Endothelial cell of umbilical vein (primary cell): Measurements from ENCODE around the gene EFS. TPM values are rescaled to one million over a fixed set of nuclear protein-coding genes. Genes with fewer than 3 reads are reported as not detected.
A peak's percentile ranks its signal among the peaks of the same experiment; 100 is the strongest.

Source experiments
- BruUV-seq: library from RNA; stranded (reverse); fragments of 400-500 nt; replicated peaks from 2 replicates; lab custom pipeline; 2021; lab: Mats Ljungman, UMichigan
- CTCF ChIA-PET: fragments of 300-600, 350-600 bp; sonication (Branson Sonifier 250); formaldehyde crosslinking; loops from one replicate; lab custom pipeline; 2021; ENCODE audit warnings: antibody characterized with exemption, inconsistent platforms; lab: Charles Lee
- POLR2A ChIA-PET: fragments of 300-600, 350-600 bp; sonication (Branson Sonifier 250); formaldehyde crosslinking; loops from one replicate; lab custom pipeline; 2021; ENCODE audit warnings: antibody characterized with exemption, inconsistent platforms; lab: Charles Lee
- DNase-seq: peaks from one replicate; pipeline ENCODE4 v3.0.0-alpha.2; 2011; ENCODE audit warnings: low read depth, low spot score
- FAIRE-seq: peaks from 2 replicates; lab custom pipeline; 2011; peaks lifted over from hg19 to GRCh38; lab: Jason Lieb, UNC
- H2AFZ ChIP-seq: 2 replicates; pipeline ENCODE4 v1.6.0; 2012; ENCODE audit warnings: low read depth, low read length, control low read depth, inconsistent platforms
- H3K27ac ChIP-seq: 2 replicates; pipeline ENCODE4 v1.5.1; 2011; ENCODE audit warnings: low read depth, mild to moderate bottlenecking, control low read depth, low read length, moderate library complexity; ENCODE audit not compliant: insufficient read depth
- H3K27me3 ChIP-seq, 2 experiments: 2 replicates each; pipeline versions ENCODE4 v1.6.0 to v1.6.1; 2011; ENCODE audit warnings: low read length in 2 of 2, mixed read lengths in 1 of 2; ENCODE audit not compliant: control insufficient read depth in 2 of 2, insufficient read depth in 2 of 2
- H3K36me3 ChIP-seq, 2 experiments: 2 replicates in 1 of 2; 3 replicates in 1 of 2; pipeline ENCODE4 v1.5.1; 2011; ENCODE audit warnings: low read length in 2 of 2, mild to moderate bottlenecking in 1 of 2, moderate library complexity in 1 of 2; ENCODE audit not compliant: control insufficient read depth in 2 of 2, insufficient read depth in 2 of 2; ENCODE audit errors: extremely low read depth in 1 of 2
- H3K4me1 ChIP-seq: 3 replicates; pipeline ENCODE4 v1.5.1; 2011; ENCODE audit warnings: mild to moderate bottlenecking, low read length; ENCODE audit not compliant: control insufficient read depth, insufficient read depth; ENCODE audit errors: extremely low read depth
- H3K4me2 ChIP-seq: 2 replicates; pipeline ENCODE4 v1.6.1; 2011; ENCODE audit warnings: low read length, control low read depth, mixed read lengths; ENCODE audit not compliant: insufficient read depth
- H3K4me3 ChIP-seq, 3 experiments: fragments of 200-600 bp in 1 of 3; sonication (generic), shearing (Covaris generic) in 1 of 3; replicated peaks in 1 of 3; 2 replicates each; pipeline ENCODE4 v1.5.1; 2011 to 2016; ENCODE audit warnings: control low read depth in 3 of 3, low read length in 3 of 3, mild to moderate bottlenecking in 2 of 3, inconsistent platforms in 1 of 3, low read depth in 1 of 3, moderate library complexity in 1 of 3; ENCODE audit not compliant: insufficient read depth in 1 of 3
- H3K79me2 ChIP-seq: 2 replicates; pipeline ENCODE4 v1.6.0; 2012; ENCODE audit warnings: low read length, inconsistent platforms; ENCODE audit not compliant: control insufficient read depth, insufficient read depth
- H3K9ac ChIP-seq: replicated peaks from 2 replicates; pipeline ENCODE3; 2011; ENCODE audit warnings: low read length, control low read depth; ENCODE audit not compliant: insufficient read depth; ENCODE audit errors: extremely low read depth
- H3K9me1 ChIP-seq: replicated peaks from 3 replicates; pipeline ENCODE4 v1.6.0; 2011; ENCODE audit warnings: mild to moderate bottlenecking, low read length; ENCODE audit not compliant: control insufficient read depth, insufficient read depth; ENCODE audit errors: extremely low read depth
- H3K9me3 ChIP-seq: replicated peaks from 2 replicates; pipeline ENCODE4 v1.5.1; 2012; ENCODE audit warnings: low read length, inconsistent platforms; ENCODE audit not compliant: control insufficient read depth, insufficient read depth
- H4K20me1 ChIP-seq: replicated peaks from 2 replicates; pipeline ENCODE3; 2011; ENCODE audit warnings: mild to moderate bottlenecking, low read length; ENCODE audit not compliant: control insufficient read depth, insufficient read depth; ENCODE audit errors: extremely low read depth
- CTCF ChIP-seq, 2 donors: IDR thresholded peaks; 1 replicate in 1 of 2; 2 replicates in 1 of 2; pipeline ENCODE4 v1.5.1; 2011; ENCODE audit warnings: low read length in 2 of 2, mild to moderate bottlenecking in 2 of 2, moderate library complexity in 2 of 2, control low read depth in 1 of 2, inconsistent platforms in 1 of 2, low read depth in 1 of 2; ENCODE audit not compliant: insufficient read depth in 1 of 2; ENCODE audit errors: extremely low read depth in 1 of 2
- EZH2 ChIP-seq: IDR thresholded peaks from 2 replicates; pipeline ENCODE4 v1.6.1; 2012; ENCODE audit warnings: borderline replicate concordance, low read depth, mild to moderate bottlenecking, moderate library complexity, low read length, inconsistent platforms; ENCODE audit not compliant: severe bottlenecking
- FOS ChIP-seq: IDR thresholded peaks from 2 replicates; pipeline ENCODE4 v1.6.1; 2011; ENCODE audit warnings: mild to moderate bottlenecking, low read length, moderate library complexity, borderline replicate concordance; ENCODE audit not compliant: insufficient read depth
- dilution Hi-C: fragments of 300-500 bp; cut with MboI; formaldehyde crosslinking; loops from one replicate; pipeline ENCODE4 v1.15.0; 2019; ENCODE audit warnings: low sequenced_read_pairs; ENCODE audit not compliant: extremely low pct_ligation_motif_present
- intact Hi-C: fragments of 100-400 bp; cut with micrococcal nuclease; formaldehyde crosslinking; loops from one replicate; pipeline ENCODE4 v1.10.0; 2022
- polyA plus RNA-seq, 4 experiments: library from polyadenylated mRNA; depleted of rRNA in 3 of 4; stranded (reverse) in 3 of 4; unstranded in 1 of 4; fragments of >200 nt; gene quantifications; 2 replicates each; pipeline versions ENCODE4 v1.2.1 to v1.2.3, GENCODE V29; 2011 to 2012; ENCODE audit warnings: missing spikeins in 1 of 4
- total RNA-seq: library from RNA; stranded (reverse); gene quantifications from 2 replicates; pipeline ENCODE4 v1.2.3, GENCODE V29; 2021

EFS gene
- total and polyA plus RNA-seq, 2 donors (not counting 3 experiments of a cell fraction or from before 2014, with no cell fraction given) = 0.03 to 0.13 TPM

GRCh38 chr14:23352506-23353432 is 12.2 kb downstream of the EFS start, which contains the start of gene SLC22A17:
Gene SLC22A17, minus strand, starts transcription at chr14:23352887.
- no TSS peak for BruUV-seq
- Histone ChIP-seq H4K20me1 (no peaks in the 10 kb centered on the region), H3K4me1 (no peaks in the 10 kb centered on the region), H3K36me3 (no peaks in the 10 kb centered on the region), H3K27ac (no peak within 1 kb of the TSS), H3K9ac (no peak within 1 kb of the TSS), H2AFZ (peak within 1 kb of the TSS; percentile 50), H3K27me3 (peaks cover 32 to 36% of the 10 kb centered on the region in 2 experiments), H3K4me2 (peak within 1 kb of the TSS; percentile 17), H3K79me2 (no peaks in the 10 kb centered on the region), H3K4me3 (peak within 1 kb of the TSS in 1 of 3 experiments; percentile 45), H3K9me1 (no peaks in the 10 kb centered on the region), H3K9me3 (no peaks in the 10 kb centered on the region)
- ChIA-PET POLR2A (no interaction called here), CTCF (interaction anchor here (0.6 to 1.9 kb wide), 5 partner anchors 16 to 288 kb away, joined by 3 to 7 read pairs (median 4); no protein-coding TSS in a partner anchor)
- TF ChIP-seq EZH2 = peak; percentile 76
- no peak for TF ChIP-seq FOS
- TF ChIP-seq CTCF (IDR thresholded peaks at IDR 0.05; ENCODE audit: extremely low read depth in 1 of 2, insufficient read depth in 1 of 2, low read depth in 1 of 2, low read length in 2 of 2) = no peak
- dilution Hi-C loops = no loop called here
- DNase-seq = peak; percentile 59
- intact Hi-C loops = no loop called here
- FAIRE-seq = no peak
